ENCODE results near the gene PABPC3.
A peak's percentile ranks its signal among the peaks of the same experiment; 100 is the strongest.

The PABPC3 gene

DNA sequence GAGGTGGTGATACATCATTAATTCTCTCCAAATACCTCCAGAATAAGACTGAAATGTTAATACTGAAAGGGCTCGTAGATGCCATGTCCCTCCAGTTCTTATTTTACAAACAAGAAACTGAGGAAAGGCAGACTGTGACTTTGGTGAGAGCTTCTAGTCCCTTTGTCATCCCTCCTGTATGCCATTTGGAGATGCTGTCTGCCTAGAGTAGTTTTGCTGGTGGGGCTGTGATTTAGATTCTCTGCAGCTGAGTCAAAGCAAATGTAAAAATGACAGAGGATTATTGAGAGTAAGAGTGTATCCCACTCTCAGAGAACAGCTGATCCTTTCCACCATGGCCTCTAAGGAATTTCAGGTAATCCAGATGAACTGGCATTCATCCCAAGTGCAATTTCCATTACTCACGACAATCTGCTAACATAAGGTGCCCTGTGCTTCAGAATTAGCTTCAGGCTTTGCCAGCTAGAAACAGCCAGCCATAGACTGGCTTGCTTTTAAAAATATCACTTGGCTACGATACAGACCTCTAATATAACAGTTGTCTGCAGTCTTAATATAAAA is 16.8 kb downstream of the PABPC3 start:
- no peak for DNase-seq

- peak; percentile 50 for DNase-seq
Observed at GRCh38 chr13:25114220-25114619, 18.3 kb downstream of the PABPC3 start.

- DNase-seq = no peak
Observed at GRCh38 chr13:25116044-25116443, 20.1 kb downstream of the PABPC3 start.

- DNase-seq = no peak
Observed at GRCh38 chr13:25117312-25117711, 21.4 kb downstream of the PABPC3 start.

DNA sequence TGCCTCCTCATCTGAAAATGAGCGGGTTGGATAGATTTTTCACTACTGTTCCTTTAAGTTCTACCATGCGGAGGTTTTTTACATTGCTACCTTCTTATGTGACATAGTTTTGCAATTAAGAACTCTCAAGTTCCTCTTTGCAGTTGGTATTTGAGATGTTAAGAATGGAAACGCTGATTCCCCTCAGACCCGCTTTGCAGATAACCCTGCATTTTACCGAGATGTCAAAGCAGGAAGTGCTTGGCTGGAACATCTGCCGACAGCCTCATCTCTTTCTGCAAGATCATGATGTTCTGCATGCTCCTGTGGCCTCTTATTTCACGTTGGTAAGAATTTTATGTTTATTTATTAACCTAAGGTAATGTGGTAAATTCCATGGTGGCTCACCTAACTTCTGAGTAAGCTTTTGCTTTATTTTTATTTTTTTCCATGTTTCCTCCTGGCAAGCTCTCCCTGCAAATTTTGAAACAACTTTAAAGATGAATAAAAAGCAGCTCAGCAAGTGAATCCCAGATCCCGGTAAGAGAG is 22.5 kb downstream of the PABPC3 start:
- no peak for DNase-seq

DNA sequence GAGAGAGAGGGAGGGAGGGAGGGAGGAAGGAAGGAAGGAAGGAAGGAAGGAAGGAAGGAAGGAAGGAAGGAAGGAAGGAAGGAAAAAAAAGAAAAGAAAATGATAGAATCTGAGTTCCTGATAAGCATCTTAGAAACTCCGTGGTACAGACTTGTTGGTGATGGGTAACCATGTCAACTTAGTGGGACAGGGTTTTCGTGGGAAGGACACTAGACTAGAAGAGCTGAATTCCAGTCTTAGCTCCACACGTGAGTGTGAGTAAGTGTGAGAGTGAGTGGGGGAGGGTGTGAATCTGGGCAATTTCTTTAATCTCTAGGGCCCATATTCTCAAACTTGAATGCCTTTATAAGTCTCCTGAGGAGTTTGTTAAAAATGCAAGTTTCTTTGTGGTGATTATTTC is 35.0 kb downstream of the PABPC3 start:
- no peak for DNase-seq

- DNase-seq = no peak
Observed at GRCh38 chr13:25131881-25132420, 36.0 kb downstream of the PABPC3 start.

- DNase-seq = no peak
Observed at GRCh38 chr13:25132751-25133390, 36.9 kb downstream of the PABPC3 start.

DNA sequence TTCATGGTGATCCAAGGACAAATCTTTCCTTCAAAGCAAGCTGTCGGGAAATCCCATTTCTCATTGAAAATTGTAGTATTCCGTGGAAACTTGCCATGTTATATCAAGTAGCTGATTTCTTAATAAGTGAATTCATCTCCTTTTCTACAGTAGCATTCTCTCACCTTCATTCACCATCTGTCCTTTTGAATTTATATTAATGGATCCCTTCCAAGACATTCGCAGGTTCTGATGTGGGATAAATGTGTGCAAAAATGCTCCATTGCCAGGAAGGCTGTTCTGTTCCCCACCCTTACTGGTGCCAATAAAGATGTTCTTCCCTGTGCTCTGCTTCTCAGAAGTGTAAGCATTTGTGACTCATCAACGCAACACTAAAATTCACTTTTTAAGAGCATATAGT is 40.0 kb downstream of the PABPC3 start:
- DNase-seq = no peak

- no peak for DNase-seq
Observed at GRCh38 chr13:25136880-25137787, 41.2 kb downstream of the PABPC3 start.

DNA sequence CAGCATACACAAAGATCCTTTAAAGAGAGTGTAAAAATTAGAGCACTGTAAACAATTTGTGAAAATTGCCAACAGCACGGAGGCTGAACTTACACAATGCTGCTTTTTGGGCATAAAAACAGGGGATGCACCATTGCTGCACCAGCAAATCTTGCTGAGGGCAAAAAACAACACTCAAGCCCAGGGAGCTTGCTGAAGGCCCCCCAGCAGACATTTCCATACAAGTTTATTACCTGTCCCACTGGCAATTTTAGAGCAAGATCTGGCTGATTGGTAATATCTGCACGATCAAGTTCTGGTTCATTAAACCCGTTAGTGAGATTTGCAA is 41.8 kb downstream of the PABPC3 start:
- no peak for DNase-seq

DNA sequence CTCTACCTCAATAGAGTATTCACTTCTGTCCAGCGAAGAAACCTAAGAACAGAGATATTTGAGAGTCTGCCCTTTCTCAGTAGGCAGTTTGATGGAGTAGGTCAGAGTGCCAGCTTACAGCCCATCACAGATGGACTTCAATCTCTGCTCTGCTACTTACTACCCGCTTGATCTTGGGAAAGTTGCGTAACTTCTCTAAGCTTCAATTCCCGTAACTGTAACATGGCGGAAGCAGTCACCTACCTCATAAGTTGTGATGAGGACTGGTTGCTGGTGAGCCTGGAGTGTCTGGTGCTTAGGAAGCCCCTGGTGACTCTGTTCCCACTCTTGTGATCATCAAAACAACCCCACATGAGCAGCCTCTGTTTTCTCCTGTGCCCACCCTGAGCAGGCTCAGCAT is 45.1 kb downstream of the PABPC3 start:
- no peak for DNase-seq

DNA sequence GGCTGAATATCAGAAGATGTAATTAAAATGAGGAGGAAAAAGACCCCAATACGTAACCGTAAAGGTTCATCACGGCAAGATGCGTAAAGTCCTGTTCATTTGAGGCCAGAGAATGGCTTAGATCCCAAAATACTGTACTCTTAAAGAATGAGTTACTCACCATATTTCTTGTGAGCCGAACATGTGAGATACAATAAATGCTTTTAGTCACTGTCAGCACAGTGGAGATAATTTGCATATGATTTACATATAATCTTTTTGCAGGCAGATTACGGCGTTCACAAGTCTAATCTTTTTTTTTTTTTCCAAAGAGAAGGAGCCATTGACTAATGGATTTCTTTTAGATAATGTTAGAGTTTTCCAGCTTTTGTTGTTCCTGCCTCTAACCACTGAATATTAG is 47.8 kb downstream of the PABPC3 start:
- DNase-seq = no peak

GRCh38 chr13:25147638-25148401 is 51.9 kb downstream of the PABPC3 start:
- no peak for DNase-seq

DNA sequence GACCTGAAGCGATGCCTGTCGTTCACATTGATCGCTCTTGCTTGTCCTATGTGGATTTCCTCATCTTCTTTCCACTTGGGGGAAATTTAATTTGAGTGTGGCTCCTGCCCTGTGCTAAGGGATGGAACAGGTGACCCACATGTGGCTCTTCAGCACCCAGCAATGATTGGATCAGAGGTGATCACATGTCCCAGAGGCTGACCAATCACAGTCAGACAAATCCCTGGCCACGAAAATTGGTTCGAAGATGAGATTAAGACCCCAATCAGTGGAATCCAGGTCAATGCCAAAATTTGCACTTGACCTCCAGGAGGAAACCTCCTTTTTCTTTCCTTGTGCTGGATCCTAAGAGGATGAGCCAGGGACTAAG is 52.5 kb downstream of the PABPC3 start:
- no peak for DNase-seq

Data from activated naive CD4-positive, alpha-beta T cell treated with Interleukin-2 at 50 U/mL for 16 hours (primary cell).